Stimulated activated CD4-positive, alpha-beta T cell treated with anti-CD3 and anti-CD28 coated beads, TNF-alpha, amount 100 ng/mL, for 48 hours (primary cell): ENCODE results near the gene NTN5.
"Not testable (repeated sequence)": the region's sequence is repeated elsewhere in the genome, so short reads cannot be mapped to it uniquely, and the experiment has no call there.

Source experiments
- DNase-seq, 3 donors: peaks; one replicate each; pipeline ENCODE4 v3.0.0-alpha.2; 2020; ENCODE audit warnings: low read depth in 3 of 3

The NTN5 gene

GRCh38 chr19:48670699-48671445, 1.9 kb downstream of the NTN5 start:
- DNase-seq, result no peak

- no peak for DNase-seq
Measured at GRCh38 chr19:48669903-48670668, 2.7 kb downstream of the NTN5 start.

GRCh38 chr19:48668761-48669160, 4.1 kb downstream of the NTN5 start:
- DNase-seq, result no peak

- no peak for DNase-seq
Measured at GRCh38 chr19:48668332-48668731, 4.5 kb downstream of the NTN5 start.

GRCh38 chr19:48665786-48666185, 7.0 kb downstream of the NTN5 start:
- no peak for DNase-seq

- DNase-seq, result no peak
Measured at GRCh38 chr19:48664476-48664875, 8.3 kb downstream of the NTN5 start.

GRCh38 chr19:48663667-48664066, 9.2 kb downstream of the NTN5 start:
- DNase-seq, result no peak

GRCh38 chr19:48661711-48662090, 11.1 kb downstream of the NTN5 start:
- DNase-seq, result no peak

- peak; percentile 69 to 75 (median 73) for DNase-seq
Measured at GRCh38 chr19:48660852-48661710, 11.7 kb downstream of the NTN5 start.

- DNase-seq, result no peak
Measured at GRCh38 chr19:48659768-48660167, 13.0 kb downstream of the NTN5 start.

- no peak for DNase-seq
Measured at GRCh38 chr19:48658483-48658882, 14.3 kb downstream of the NTN5 start.

GRCh38 chr19:48657828-48658227, 15.0 kb downstream of the NTN5 start:
- DNase-seq, result not testable (repeated sequence)

- DNase-seq, result no peak
Measured at GRCh38 chr19:48656840-48657474, 15.9 kb downstream of the NTN5 start.

GRCh38 chr19:48654299-48655059, 18.3 kb downstream of the NTN5 start:
- no peak for DNase-seq

- DNase-seq, result no peak
Measured at GRCh38 chr19:48651683-48652048, 21.2 kb downstream of the NTN5 start.

GRCh38 chr19:48650974-48651682, 21.7 kb downstream of the NTN5 start:
- DNase-seq, result no peak

- DNase-seq, result no peak
Measured at GRCh38 chr19:48648134-48648533, 24.7 kb downstream of the NTN5 start.

GRCh38 chr19:48646722-48647216, 26.0 kb downstream of the NTN5 start:
- no peak for DNase-seq

- DNase-seq, result peak; percentile 79 to 90 (median 84)
Measured at GRCh38 chr19:48646001-48646721, 26.7 kb downstream of the NTN5 start, which contains the start of gene CA11. CA11 (minus strand) TSS chr19:48646187; CDS start chr19:48645632, 555 bp downstream.
